ENCODE data around the gene KCNN2.
"Not testable (repeated sequence)": the region's sequence is repeated elsewhere in the genome, so short reads cannot be mapped to it uniquely, and the experiment has no call there.

DNA sequence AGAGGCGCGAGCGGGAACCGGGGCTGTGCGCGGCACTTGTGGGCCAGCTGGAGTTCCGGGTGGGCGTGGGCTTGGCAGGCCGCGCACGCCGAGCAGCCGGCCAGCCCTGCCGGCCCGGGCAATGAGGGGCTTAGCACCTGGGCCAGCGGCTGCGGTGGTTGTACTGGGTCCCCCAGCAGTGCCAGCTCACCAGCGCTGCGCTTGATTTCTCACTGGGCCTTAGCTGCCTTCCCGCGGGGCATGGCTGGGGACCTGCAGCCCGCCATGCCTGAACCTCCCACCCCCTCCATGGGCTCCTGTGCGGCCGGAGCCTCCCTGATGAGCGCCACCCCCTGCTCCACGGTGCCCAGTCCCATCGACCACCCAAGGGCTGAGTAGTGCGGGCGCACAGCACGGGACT lies 70.8 kb downstream of the KCNN2 start:
- TF ChIP-seq POLR2A (IDR thresholded peaks at IDR 0.05), result not testable (repeated sequence)
- TF ChIP-seq, protein P1, sequence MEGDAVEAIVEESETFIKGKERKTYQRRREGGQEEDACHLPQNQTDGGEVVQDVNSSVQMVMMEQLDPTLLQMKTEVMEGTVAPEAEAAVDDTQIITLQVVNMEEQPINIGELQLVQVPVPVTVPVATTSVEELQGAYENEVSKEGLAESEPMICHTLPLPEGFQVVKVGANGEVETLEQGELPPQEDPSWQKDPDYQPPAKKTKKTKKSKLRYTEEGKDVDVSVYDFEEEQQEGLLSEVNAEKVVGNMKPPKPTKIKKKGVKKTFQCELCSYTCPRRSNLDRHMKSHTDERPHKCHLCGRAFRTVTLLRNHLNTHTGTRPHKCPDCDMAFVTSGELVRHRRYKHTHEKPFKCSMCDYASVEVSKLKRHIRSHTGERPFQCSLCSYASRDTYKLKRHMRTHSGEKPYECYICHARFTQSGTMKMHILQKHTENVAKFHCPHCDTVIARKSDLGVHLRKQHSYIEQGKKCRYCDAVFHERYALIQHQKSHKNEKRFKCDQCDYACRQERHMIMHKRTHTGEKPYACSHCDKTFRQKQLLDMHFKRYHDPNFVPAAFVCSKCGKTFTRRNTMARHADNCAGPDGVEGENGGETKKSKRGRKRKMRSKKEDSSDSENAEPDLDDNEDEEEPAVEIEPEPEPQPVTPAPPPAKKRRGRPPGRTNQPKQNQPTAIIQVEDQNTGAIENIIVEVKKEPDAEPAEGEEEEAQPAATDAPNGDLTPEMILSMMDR (IDR thresholded peaks at IDR 0.05), result not testable (repeated sequence)
